SK-N-SH treated with all-trans-retinoic acid at 6 μM for 48 hours (cell line): Measurements from ENCODE around the gene RAD51B.

Source experiments
- BACH2 ChIP-seq: fragments of 250-450 bp; sonication (Bioruptor Pico); IDR thresholded peaks from 2 replicates; pipeline ENCODE4 v1.9.0; 2021; ENCODE audit warnings: mild to moderate bottlenecking, borderline replicate concordance
- CSRNP3 ChIP-seq: fragments of 250-450 bp; sonication (Bioruptor Pico); IDR thresholded peaks from 2 replicates; pipeline ENCODE4 v1.5.1; 2021; ENCODE audit warnings: mild to moderate bottlenecking, moderate library complexity
- ZNF565 ChIP-seq: fragments of 450-650 bp; formaldehyde crosslinking; conservative IDR thresholded peaks from 2 replicates; pipeline ENCODE4 v1.5.0; 2020; ENCODE audit warnings: low read depth, mild to moderate bottlenecking, moderate library complexity
- ZNF70 ChIP-seq: fragments of 450-650 bp; formaldehyde crosslinking; IDR thresholded peaks from 2 replicates; pipeline ENCODE4 v1.5.0; 2020; ENCODE audit warnings: mild to moderate bottlenecking, moderate library complexity

GRCh38 chr14:68359837-68360552 is 540.4 kb downstream of the RAD51B start:
- TF ChIP-seq ZNF565 (CRISPR knock-in tag) (no peak), ZNF70 (CRISPR knock-in tag) (no peak), CSRNP3 (CRISPR knock-in tag) (no peak), BACH2 (CRISPR knock-in tag) (no peak)
